ENCODE data around the gene PPDPF.

DNA sequence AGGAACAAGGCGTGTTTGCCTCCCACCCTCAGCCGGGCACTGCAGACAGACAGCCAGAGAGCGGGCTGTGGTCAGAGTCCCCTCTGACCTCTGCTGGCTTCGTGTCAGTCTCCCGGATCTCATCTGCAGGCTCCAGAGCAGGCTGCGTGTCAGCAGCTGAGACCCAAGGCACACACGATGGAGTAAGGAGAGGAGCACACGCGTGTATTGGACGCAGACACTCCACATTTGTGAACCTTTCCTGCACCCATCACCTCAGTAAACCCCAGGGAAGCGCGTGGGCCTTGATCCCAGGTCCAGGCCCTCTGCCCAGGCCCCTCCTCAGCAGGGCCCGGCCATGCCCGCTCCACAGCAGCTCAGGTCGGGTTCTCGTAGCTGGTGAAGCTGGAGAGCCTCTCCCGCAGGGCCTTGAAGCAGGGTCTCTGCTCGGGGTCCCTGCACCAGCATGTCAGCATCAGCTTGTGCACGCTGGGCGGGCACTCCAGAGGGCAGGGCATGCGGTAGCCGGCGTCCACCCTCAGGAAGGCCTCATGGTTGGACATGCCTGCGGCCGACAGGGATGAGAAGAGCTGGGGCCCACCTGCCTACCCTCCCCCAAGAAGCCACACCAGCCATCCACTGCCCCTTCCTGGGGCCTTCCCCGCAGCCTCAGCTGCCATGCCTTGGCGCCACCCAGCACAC lies 8.8 kb downstream of the PPDPF start:
- TF ChIP-seq, protein P1, sequence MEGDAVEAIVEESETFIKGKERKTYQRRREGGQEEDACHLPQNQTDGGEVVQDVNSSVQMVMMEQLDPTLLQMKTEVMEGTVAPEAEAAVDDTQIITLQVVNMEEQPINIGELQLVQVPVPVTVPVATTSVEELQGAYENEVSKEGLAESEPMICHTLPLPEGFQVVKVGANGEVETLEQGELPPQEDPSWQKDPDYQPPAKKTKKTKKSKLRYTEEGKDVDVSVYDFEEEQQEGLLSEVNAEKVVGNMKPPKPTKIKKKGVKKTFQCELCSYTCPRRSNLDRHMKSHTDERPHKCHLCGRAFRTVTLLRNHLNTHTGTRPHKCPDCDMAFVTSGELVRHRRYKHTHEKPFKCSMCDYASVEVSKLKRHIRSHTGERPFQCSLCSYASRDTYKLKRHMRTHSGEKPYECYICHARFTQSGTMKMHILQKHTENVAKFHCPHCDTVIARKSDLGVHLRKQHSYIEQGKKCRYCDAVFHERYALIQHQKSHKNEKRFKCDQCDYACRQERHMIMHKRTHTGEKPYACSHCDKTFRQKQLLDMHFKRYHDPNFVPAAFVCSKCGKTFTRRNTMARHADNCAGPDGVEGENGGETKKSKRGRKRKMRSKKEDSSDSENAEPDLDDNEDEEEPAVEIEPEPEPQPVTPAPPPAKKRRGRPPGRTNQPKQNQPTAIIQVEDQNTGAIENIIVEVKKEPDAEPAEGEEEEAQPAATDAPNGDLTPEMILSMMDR (IDR thresholded peaks at IDR 0.05; ENCODE audit: insufficient read depth, low read length), result no peak
- TF ChIP-seq GABPA (IDR thresholded peaks at IDR 0.05; ENCODE audit: low read depth) (no peak), POLR2AphosphoS5 (IDR thresholded peaks at IDR 0.05; ENCODE audit: low read depth) (no peak)

All from HL-60 (cell line).